GM21526 (cell line): ENCODE results near the gene FAAH.

Source experiments
- ATAC-seq: cut with Tn5 transposase; IDR thresholded peaks from one replicate; pipeline ENCODE4 v1.9.1; 2021; ENCODE audit warnings: moderate library complexity; ENCODE audit not compliant: unreplicated experiment, low FRiP score

Gene FAAH

DNA sequence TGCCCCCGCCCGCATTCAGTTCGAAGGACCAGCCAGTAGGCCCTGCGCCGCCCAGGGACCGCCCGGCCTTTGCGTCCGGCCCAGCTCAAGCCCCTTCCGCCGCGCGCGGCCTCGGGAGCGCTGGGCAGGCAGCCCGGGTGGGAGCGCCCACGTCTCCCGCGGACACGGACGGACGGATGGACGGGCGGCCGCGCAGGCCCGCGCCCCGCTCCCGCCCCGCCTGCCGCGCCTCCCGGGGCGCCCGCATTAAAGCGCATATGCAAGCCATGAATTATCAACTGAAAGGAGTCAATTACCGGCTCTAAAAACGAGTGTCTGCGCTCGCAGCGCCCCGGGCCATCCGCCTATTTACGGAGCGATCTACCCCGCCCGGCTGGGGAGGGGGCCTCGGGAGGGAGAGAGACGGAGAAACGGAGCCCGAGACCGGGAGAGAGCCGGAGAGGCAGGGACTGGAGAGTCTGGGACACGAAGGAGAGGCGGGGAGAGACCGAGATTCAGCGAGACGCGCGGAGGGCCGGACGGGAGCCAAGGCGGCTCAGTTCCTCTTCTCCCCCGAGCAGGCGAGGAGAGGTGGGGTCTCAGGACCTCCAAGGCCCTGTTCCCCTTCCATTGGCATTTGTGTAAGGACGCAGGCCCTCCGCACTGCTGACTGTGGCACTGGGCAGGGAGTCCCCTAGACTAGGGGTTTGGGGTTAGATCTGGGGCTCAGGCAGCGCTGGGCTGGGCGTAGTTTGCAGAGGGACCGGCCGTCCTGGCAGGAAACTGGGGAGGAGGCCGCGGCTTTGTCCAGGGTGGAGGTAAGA lies 54.2 kb downstream of the FAAH start:
- no peak for ATAC-seq

GRCh38 chr1:46449223-46450159 lies 55.4 kb downstream of the FAAH start:
- no peak for ATAC-seq

DNA sequence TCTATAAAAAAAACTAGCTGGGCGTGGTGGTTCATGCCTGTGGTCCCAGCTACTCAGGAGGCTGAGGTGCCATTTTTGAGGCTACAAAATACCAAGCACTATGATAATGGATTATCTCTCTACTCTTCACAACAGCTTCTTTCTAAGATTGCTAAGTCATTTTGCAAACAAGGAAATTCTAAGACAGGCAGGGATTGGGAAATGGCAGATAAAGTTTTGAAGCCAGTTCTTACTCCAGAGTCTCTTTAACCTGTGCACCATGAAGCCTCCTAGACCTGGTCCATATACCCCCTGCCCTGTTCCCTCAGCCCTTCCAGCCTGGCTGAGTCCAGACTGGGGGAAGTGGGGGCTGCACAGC lies 56.0 kb downstream of the FAAH start:
- ATAC-seq = no peak

GRCh38 chr1:46451948-46452930 lies 58.1 kb downstream of the FAAH start:
- no peak for ATAC-seq

GRCh38 chr1:46452931-46453325 lies 58.8 kb downstream of the FAAH start:
- ATAC-seq = no peak

GRCh38 chr1:46453449-46453848 lies 59.3 kb downstream of the FAAH start:
- no peak for ATAC-seq

DNA sequence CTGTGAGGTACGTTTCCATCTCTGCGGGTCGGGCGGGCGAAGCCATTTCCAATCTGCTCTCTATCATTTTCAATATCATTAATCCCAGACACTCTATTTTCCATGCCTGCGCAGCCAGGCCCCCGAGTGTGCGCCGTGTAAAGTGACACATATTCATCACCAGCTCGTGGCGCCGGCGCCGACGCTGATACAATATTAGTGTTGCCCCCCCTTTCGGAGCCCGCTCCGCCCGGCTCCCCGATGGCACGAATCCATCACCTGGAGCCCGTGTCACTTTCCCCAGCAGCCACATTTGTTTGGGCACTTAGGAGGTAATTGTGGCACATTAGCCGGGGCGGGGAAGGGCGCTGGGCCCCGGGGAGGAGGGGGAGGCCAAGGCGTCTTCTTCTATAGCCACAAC lies 61.8 kb downstream of the FAAH start:
- no peak for ATAC-seq

DNA sequence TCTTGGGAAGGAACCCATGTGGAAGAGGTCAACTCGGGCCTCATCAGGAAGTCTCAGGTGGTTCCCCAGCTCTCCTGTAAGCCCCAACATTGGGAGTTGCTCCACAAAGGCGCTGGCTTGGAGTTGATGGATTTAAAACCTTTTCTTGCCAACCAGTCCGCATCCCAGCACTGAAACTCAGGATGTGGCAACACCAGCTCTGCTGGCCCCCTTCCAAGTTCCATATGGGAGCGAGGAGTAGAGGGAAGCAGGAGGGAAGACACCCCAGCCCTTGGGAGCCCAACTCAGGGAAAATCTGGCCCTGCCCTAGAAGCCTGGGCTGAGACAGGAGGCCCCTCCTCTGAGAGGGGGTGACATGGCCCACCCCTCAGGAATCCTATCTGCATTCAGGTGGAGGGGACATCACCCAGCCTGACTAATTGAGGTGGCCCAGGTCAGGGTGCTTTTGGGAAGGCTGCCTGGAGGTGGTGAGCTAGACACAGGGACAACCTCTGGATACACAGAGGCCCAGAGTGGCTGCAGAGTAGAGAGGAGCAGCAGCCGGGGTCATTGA lies 62.4 kb downstream of the FAAH start:
- no peak for ATAC-seq

DNA sequence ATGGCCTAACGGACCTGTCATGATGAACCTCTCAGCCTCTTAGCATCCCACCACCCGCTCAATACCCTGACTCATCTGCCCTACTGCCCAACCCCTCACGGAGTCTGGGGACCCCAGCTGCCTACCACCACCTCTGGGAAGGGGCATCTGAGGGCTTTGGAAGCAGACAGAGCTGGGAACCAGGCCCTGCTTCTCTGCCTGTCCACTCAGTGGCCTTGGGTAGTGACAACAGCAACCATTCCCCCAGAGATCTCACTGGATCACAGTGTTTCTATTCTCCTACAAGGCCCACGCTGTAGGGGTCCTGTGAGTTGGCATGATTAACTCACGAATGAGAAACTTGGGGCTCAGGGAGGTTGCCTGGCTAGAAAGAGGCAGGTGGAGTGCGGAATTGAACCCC lies 63.1 kb downstream of the FAAH start:
- no peak for ATAC-seq

- no peak for ATAC-seq
These were observed 64.1 kb downstream of the FAAH start for GRCh38 chr1:46458190-46458589.

DNA sequence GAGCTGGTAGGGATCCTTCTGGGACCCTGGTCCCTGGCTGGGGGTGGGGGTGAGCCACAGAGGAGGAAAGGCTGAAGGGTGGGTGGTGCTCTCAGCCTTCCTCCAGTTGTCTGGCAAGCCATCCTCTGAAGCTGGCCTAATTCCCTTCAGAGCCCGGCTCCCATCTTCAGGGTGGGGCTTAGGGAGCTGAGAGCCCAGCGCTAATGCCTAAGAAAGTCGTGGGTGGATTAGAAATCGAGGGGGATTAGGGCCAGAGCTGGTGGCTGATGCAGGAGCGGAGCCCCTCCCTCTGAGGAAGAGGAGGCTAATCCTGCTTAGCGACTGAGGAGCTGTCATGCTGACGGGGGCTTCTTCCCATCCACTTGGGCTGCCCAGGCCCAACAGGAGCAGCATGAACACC lies 64.7 kb downstream of the FAAH start:
- no peak for ATAC-seq

DNA sequence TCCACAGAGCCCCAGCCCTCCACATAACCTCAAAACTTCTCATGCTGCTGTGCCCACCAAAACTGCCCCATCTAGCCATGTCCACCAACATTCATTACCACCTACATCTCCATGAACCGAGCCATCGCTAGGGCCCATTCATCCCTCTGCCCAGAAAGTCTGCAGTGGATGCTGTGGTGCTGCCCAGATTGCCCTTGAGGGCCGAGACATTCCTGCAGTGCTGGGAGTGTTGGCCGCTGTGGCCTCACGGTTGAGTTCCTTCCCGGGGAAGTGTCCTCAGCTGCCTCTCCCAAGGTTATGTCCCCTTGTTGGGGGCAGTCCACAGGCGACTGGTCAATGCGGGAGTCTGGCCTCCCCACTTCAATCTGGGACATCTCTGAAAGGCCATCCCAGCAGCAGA lies 65.2 kb downstream of the FAAH start:
- ATAC-seq = no peak

DNA sequence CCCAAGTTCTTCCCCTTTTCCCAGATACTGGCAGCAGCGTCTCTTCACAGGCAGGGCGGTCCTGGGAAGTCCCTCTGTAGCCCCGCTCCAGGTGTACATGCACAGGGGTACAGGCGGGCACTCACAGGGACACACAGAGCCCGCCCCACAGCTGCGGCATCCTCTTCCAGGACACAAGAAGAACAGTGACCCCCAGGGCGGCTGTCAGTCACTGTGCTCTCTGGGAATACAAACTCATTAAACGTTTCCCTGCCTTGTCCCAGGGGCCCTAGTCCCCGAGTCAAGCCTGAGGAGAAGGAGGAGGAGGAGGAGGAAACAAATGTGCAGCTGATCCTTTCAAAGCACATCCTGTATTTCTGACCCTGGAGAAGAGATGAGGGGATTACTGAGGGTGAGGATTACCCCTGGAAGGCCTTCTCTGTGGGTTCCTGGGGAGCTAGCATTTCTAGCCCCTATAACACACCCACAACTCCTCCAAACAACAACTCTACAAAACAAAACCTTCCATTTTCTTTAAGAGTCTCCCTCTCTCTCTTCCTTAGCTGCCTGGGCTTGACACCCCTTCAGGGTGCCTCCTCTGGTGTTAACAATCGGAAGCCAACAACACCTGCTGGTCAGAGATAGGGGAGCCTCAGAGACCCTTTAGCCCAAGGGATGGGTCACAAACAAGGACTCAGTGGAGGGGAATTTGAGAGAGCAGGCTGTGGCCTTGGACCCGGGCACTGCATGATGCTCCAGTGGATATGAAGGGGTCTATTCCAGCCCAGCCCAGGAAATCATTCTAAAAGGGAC lies 67.1 kb downstream of the FAAH start:
- no peak for ATAC-seq

GRCh38 chr1:46461809-46462448 lies 67.8 kb downstream of the FAAH start:
- no peak for ATAC-seq
